ENCODE measurements around the gene NUDT8. TPM values are rescaled to one million over a fixed set of nuclear protein-coding genes. Genes with fewer than 3 reads are reported as not detected.

The NUDT8 gene
- total and polyA plus RNA-seq, 2 donors (not counting 1 experiment from before 2014, with no cell fraction given): 6.9 to 7.1 TPM

GRCh38 chr11:67673902-67674301, 44.2 kb upstream of the NUDT8 start:
- no peaks in the 10 kb centered on the region for H3K4me1 Mint-ChIP-seq
- ATAC-seq (ENCODE audit: low read depth): no peak
- no peak for DNase-seq
- no peak overlapping the region for H3K4me3 Mint-ChIP-seq
- no peak overlapping the region for H3K27ac Mint-ChIP-seq
- H3K27ac ChIP-seq (ENCODE audit: low read length in 2 of 2): no peak overlapping the region
- H3K4me2 ChIP-seq (replicated peaks; ENCODE audit: low read depth, low read length, poor library complexity, severe bottlenecking): no peak overlapping the region
- ChIA-PET CTCF (no interaction called here), POLR2A (no interaction called here)
- intact Hi-C loops (cut with micrococcal nuclease): no loop called here
- no peak overlapping the region for H2AFZ ChIP-seq (ENCODE audit: insufficient read depth, low read depth, low read length, poor library complexity, severe bottlenecking)
- no peaks in the 10 kb centered on the region for H3K79me2 ChIP-seq (ENCODE audit: control insufficient read depth, insufficient read depth, low read length)
- H3K4me1 ChIP-seq (ENCODE audit: control insufficient read depth in 2 of 2, insufficient read depth in 2 of 2, low read length in 2 of 2): peaks cover 5 to 6% of the 10 kb centered on the region in 2 donors
- H4K20me1 ChIP-seq (ENCODE audit: control insufficient read depth, insufficient read depth, low read length, poor library complexity, severe bottlenecking): no peaks in the 10 kb centered on the region
- no peaks in the 10 kb centered on the region for H3K36me3 ChIP-seq (replicated peaks in 1 of 2; ENCODE audit: control extremely low read depth in 1 of 2, control insufficient read depth in 1 of 2, extremely low read depth in 1 of 2, insufficient read depth in 2 of 2, low read length in 1 of 2)
- H3K27me3 ChIP-seq (replicated peaks in 1 of 4; ENCODE audit: control extremely low read depth in 1 of 4, control insufficient read depth in 3 of 4, insufficient read depth in 4 of 4, low read length in 3 of 4): peaks cover 0 to 32% (median 13%) of the 10 kb centered on the region in 4 experiments
- TF ChIP-seq, protein P1, sequence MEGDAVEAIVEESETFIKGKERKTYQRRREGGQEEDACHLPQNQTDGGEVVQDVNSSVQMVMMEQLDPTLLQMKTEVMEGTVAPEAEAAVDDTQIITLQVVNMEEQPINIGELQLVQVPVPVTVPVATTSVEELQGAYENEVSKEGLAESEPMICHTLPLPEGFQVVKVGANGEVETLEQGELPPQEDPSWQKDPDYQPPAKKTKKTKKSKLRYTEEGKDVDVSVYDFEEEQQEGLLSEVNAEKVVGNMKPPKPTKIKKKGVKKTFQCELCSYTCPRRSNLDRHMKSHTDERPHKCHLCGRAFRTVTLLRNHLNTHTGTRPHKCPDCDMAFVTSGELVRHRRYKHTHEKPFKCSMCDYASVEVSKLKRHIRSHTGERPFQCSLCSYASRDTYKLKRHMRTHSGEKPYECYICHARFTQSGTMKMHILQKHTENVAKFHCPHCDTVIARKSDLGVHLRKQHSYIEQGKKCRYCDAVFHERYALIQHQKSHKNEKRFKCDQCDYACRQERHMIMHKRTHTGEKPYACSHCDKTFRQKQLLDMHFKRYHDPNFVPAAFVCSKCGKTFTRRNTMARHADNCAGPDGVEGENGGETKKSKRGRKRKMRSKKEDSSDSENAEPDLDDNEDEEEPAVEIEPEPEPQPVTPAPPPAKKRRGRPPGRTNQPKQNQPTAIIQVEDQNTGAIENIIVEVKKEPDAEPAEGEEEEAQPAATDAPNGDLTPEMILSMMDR (IDR thresholded peaks at IDR 0.05): no peak
- 78% methylated on average over 8 of the region's 8 CpGs for WGBS (ENCODE audit: insufficient coverage)
- H3K4me3 ChIP-seq (ENCODE audit: control extremely low read depth in 1 of 5, extremely low read depth in 1 of 5, insufficient read depth in 1 of 5, low read depth in 2 of 5, low read length in 4 of 5): no peak overlapping the region
- H3K27me3 Mint-ChIP-seq: peaks cover 36% of the 10 kb centered on the region
- H3K9ac ChIP-seq (ENCODE audit: low read length): no peak overlapping the region
- H3K9me3 ChIP-seq (ENCODE audit: control extremely low read depth in 1 of 3, control insufficient read depth in 2 of 3, insufficient read depth in 1 of 3, low read length in 2 of 3): peaks cover 0 to 13% (median 0%) of the 10 kb centered on the region in 3 donors
- H3K9me3 Mint-ChIP-seq (ENCODE audit: insufficient read depth): no peaks in the 10 kb centered on the region

- no peak overlapping the region for H3K4me3 Mint-ChIP-seq
- no peaks in the 10 kb centered on the region for H3K9me3 Mint-ChIP-seq (ENCODE audit: insufficient read depth)
- H3K9me3 ChIP-seq (ENCODE audit: control extremely low read depth in 1 of 3, control insufficient read depth in 2 of 3, insufficient read depth in 1 of 3, low read length in 2 of 3): peaks cover 0 to 13% (median 0%) of the 10 kb centered on the region in 3 donors
- no peaks in the 10 kb centered on the region for H3K79me2 ChIP-seq (ENCODE audit: control insufficient read depth, insufficient read depth, low read length)
- H3K4me1 Mint-ChIP-seq: no peaks in the 10 kb centered on the region
- peaks cover 11 to 12% of the 10 kb centered on the region in 2 donors for H3K4me1 ChIP-seq (ENCODE audit: control insufficient read depth in 2 of 2, insufficient read depth in 2 of 2, low read length in 2 of 2)
- CTCF ChIA-PET: no interaction called here
- peaks cover 36% of the 10 kb centered on the region for H3K27me3 Mint-ChIP-seq
- no peak overlapping the region for H3K27ac Mint-ChIP-seq
- H4K20me1 ChIP-seq (ENCODE audit: control insufficient read depth, insufficient read depth, low read length, poor library complexity, severe bottlenecking): no peaks in the 10 kb centered on the region
- ATAC-seq (ENCODE audit: low read depth): no peak
- intact Hi-C loops (cut with micrococcal nuclease): no loop called here
- peaks cover 0 to 32% (median 13%) of the 10 kb centered on the region in 4 experiments for H3K27me3 ChIP-seq (replicated peaks in 1 of 4; ENCODE audit: control extremely low read depth in 1 of 4, control insufficient read depth in 3 of 4, insufficient read depth in 4 of 4, low read length in 3 of 4)
- TF ChIP-seq, protein P1 (IDR thresholded peaks at IDR 0.05): no peak
- TF ChIP-seq EZH2 (IDR thresholded peaks at IDR 0.05; ENCODE audit: borderline replicate concordance, insufficient read depth, low read depth, low read length, poor library complexity, severe bottlenecking): no peak
- no peak overlapping the region for H3K4me3 ChIP-seq (ENCODE audit: control extremely low read depth in 1 of 5, extremely low read depth in 1 of 5, insufficient read depth in 1 of 5, low read depth in 2 of 5, low read length in 4 of 5)
- no peak overlapping the region for H3K9ac ChIP-seq (ENCODE audit: low read length)
- no peak overlapping the region for H3K27ac ChIP-seq (ENCODE audit: low read length in 2 of 2)
- H3K4me2 ChIP-seq (replicated peaks; ENCODE audit: low read depth, low read length, poor library complexity, severe bottlenecking): no peak overlapping the region
- no peak for DNase-seq
- POLR2A ChIA-PET: no interaction called here
- H3K36me3 ChIP-seq (replicated peaks in 1 of 2; ENCODE audit: control extremely low read depth in 1 of 2, control insufficient read depth in 1 of 2, extremely low read depth in 1 of 2, insufficient read depth in 2 of 2, low read length in 1 of 2): no peaks in the 10 kb centered on the region
- H2AFZ ChIP-seq (ENCODE audit: insufficient read depth, low read depth, low read length, poor library complexity, severe bottlenecking): no peak overlapping the region
- 82% methylated on average over 4 of the region's 7 CpGs for WGBS (ENCODE audit: insufficient coverage)
Measured at GRCh38 chr11:67673358-67673757, 43.6 kb upstream of the NUDT8 start.

Measured in B cell (primary cell).